OCI-M2 (cell line): Measurements from ENCODE around the gene ZNF182.
A peak's percentile ranks its signal among the peaks of the same experiment; 100 is the strongest.
"Not testable (repeated sequence)": the region's sequence is repeated elsewhere in the genome, so short reads cannot be mapped to it uniquely, and the experiment has no call there.

Source experiments
- DNase-seq: peaks from one replicate; lab custom pipeline; 2025; ENCODE audit not compliant: unreplicated experiment; lab: John Stamatoyannopoulos, UW

ZNF182 gene

GRCh38 chrX:48002319-48002718, 1.5 kb downstream of the ZNF182 start:
- no peak for DNase-seq

GRCh38 chrX:48001260-48001659, 2.5 kb downstream of the ZNF182 start:
- DNase-seq = no peak

- no peak for DNase-seq
These were observed 11.1 kb downstream of the ZNF182 start for GRCh38 chrX:47992669-47993068.

- no peak for DNase-seq
These were observed 11.8 kb downstream of the ZNF182 start for GRCh38 chrX:47992095-47992380.

- DNase-seq = no peak
These were observed 12.3 kb downstream of the ZNF182 start for GRCh38 chrX:47991263-47992094.

- no peak for DNase-seq
These were observed 27.3 kb downstream of the ZNF182 start for GRCh38 chrX:47976254-47977151.

- DNase-seq = no peak
These were observed 30.6 kb downstream of the ZNF182 start for GRCh38 chrX:47973235-47973634.

- DNase-seq = not testable (repeated sequence)
These were observed 38.3 kb downstream of the ZNF182 start for GRCh38 chrX:47965526-47965925.

GRCh38 chrX:47961830-47962229, 42.0 kb downstream of the ZNF182 start:
- not testable (repeated sequence) for DNase-seq

GRCh38 chrX:47960406-47960805, 43.4 kb downstream of the ZNF182 start:
- no peak for DNase-seq

GRCh38 chrX:47958761-47959342, 44.9 kb downstream of the ZNF182 start:
- DNase-seq = no peak

GRCh38 chrX:47958206-47958605, 45.6 kb downstream of the ZNF182 start:
- DNase-seq = not testable (repeated sequence)

GRCh38 chrX:47956016-47956415, 47.8 kb downstream of the ZNF182 start:
- no peak for DNase-seq

- DNase-seq = not testable (repeated sequence)
These were observed 48.5 kb downstream of the ZNF182 start for GRCh38 chrX:47955295-47955694.

GRCh38 chrX:47941423-47941822, 62.4 kb downstream of the ZNF182 start:
- DNase-seq = no peak

- DNase-seq = no peak
These were observed 63.3 kb downstream of the ZNF182 start for GRCh38 chrX:47940448-47940847.

- DNase-seq = no peak
These were observed 66.9 kb downstream of the ZNF182 start for GRCh38 chrX:47936940-47937317.

GRCh38 chrX:47936224-47936939, 67.4 kb downstream of the ZNF182 start:
- peak; percentile 42 for DNase-seq

- DNase-seq = no peak
These were observed 69.8 kb downstream of the ZNF182 start for GRCh38 chrX:47933946-47934345.

- DNase-seq = not testable (repeated sequence)
These were observed 71.8 kb downstream of the ZNF182 start for GRCh38 chrX:47931970-47932369.

GRCh38 chrX:47927212-47927611, 76.6 kb downstream of the ZNF182 start:
- no peak for DNase-seq
